Measurements from ENCODE around the gene NSFL1C.
"Not testable (repeated sequence)": the region's sequence is repeated elsewhere in the genome, so short reads cannot be mapped to it uniquely, and the experiment has no call there.

Gene NSFL1C

DNA sequence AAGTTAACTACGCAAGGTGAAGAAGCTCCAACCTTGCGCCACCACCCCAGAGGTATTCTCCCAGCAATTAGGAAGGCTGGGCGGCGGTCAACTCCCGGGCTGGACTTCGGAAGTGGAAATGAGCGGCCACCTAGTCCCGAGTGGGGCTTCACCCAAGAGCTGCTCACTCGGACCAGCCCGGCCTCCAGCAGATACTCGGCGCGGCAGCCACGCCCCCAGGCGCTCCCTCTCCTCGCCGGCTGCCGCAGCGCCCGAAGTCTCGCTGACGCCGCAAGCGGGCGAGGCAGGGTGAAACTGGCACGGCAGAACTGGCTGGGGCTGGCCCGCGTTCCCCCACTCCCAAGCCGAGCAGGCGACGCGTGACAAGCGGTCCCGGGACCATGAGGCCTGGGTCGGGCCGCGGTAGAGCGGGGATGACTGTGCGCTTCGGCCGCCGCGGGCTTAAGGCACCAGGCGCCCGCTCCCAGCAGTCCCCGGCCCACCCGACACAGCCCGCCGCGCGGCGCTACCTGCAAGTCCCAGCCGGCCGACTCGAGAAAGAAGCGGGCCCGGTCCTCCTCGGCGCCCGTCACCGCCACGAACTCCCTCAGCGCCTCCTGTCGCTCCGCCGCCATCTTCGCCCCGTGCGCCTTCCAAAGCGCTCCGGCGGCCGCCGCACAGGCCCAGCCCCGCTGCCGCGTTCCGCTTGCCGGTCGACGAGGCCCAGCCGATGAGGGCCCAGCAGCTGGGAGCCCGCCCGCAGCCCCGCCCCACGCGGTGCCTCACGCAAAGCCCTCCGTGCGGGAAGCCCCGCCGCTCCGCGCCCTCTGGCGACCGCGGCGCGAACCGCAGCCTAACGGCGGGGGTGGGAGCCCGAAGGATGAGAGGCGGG, at the start of gene NSFL1C:
NSFL1C (minus strand) TSS at position 639 of the 871 bp plus-strand sequence; CDS start at position 614, 25 bp downstream.
- DNase-seq: peak; percentile 70

DNA sequence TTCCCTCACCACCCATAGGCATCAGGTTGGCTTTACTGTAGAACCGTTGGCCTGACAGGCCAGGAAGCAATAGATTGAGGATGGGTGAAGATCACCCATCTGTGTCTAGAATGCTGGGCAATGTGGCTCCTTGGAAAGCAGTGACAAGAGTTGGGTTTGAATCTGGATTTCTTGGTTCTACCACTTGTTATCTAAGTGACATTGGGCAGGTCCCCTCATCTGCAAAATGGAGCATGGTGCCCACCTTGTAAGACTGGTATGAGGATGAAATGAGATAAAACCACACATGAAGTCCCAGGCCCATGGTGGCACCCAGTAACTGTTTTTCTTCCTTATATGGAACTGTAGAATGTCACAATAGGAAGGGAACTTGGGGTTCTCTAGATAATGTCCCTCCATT, 47.2 kb upstream of the NSFL1C start:
- DNase-seq: no peak

DNA sequence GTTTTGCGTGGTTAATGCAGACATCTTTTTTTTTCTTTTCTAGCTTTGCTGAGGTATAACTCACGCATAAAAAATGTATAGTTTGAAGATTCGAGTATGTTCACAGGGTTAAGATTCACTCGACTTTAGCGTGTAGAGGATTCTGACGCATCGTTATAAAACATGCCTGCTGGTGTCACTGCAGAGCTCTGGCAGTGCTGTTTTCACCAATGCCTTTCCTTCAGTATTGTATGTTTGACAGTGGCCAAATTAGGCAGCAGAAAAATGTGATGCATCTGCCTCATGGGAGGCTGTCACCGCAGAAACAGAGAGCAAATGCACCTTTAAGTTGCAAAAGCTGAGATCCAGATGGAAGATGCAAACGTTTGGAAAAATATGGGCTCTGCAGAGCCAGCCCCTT, 42.6 kb upstream of the NSFL1C start:
- DNase-seq: no peak

DNA sequence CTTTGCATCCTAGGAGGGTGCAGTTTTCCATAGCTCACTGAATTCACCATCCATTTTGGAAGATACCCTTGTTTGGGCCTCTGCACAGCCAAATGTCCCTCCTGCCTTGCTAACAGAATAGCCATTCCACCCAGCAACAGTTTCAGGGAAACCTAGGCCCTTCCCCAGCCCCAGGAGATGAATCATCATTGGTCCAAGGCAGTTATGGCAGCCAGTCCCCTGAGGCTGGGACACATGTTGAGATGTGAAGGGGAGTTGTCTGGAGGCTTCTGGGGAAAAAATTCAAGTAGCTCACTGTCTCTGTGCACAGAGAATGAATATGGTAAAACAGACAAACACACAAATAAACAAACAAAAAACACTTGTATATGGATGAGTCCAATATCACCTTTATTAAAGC, 41.9 kb upstream of the NSFL1C start:
- DNase-seq: no peak

DNA sequence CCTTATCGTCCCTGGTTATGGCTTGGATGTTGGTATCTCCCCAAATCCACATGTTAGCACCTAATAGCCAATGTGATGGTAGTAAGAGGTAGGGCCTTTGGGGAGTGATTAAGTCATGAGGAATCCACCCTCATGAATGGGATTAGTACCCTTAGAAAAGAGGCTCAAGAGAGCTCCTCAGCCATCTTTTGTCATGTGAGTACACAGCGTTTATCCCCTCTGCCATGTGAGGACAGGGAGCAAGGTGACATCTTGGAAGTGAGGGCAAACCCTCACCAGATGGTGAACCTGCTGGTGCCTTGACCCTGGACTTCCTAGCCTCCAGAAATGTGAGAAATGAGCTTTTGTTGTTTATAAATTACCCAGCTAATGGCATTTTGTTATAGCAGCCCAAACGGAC, 40.6 kb upstream of the NSFL1C start:
- no peak for DNase-seq

DNA sequence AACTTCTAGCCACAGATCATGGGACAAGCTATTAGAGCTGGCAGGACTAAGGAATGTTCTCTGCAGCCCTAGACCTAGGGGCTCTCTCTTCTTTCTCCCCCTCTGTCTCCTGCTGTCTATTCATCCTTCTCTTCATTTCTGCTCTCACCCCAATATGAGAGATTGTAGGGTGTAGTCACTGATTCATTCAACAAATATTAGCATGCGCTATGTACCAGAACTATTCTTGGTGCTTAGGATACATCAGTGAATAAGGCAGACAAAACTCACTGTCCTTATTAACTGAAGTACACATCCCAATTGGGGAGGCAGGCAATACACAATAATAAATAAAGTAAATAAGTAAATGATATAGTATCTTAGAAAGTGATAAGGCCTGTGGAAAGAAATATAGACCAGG, 39.2 kb upstream of the NSFL1C start:
- no peak for DNase-seq

DNA sequence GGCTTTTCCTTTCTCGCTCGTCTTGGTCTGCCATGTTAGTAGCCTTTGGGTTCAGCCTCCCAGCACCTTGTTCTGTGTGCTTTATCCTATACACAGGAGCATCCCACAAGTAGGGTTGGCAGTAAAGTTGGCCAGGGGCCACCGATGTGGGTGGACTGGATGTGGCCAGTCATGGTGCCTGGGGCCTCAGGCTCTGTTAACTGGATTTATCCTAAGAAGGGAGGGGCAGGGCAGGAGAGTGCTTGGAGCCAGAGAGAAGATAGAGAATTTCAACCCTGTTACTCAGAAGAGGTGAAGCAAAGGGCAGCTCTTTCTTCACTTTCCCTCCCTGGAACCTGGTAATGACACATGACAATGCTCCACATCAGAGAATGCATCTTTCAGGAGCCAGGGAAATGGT, 38.7 kb upstream of the NSFL1C start:
- DNase-seq: no peak

DNA sequence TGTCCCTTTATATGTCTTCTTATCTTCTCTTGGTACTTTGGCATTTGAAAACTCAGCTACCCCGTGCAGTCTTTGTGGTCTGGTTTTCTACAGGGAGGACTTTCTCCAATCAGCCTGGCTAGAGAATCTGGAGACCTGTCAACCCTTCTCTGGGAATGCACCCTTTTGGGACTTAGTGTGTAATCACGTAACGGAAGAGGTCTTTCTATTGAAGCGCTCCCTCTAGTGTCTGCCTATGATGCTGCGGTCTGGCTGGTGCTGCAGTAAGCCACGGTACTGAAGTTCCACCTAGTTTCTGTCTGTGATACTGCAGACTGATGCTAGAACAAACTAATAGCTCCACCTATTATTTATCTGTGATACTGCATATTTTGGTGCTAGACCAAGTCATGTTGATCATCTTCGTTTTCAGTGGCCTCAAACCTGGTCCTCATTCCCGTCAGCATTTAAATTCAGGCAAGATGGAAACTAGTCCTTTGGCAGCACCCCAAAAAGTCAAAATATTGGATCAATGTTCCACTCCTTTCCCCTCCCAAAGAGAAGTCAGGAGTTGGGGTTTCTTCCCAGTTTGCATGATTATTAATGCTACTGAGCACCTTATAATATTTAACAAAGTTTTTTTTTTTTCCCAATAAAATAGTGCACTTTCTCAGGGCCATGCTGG, 37.0 kb upstream of the NSFL1C start:
- DNase-seq: no peak

DNA sequence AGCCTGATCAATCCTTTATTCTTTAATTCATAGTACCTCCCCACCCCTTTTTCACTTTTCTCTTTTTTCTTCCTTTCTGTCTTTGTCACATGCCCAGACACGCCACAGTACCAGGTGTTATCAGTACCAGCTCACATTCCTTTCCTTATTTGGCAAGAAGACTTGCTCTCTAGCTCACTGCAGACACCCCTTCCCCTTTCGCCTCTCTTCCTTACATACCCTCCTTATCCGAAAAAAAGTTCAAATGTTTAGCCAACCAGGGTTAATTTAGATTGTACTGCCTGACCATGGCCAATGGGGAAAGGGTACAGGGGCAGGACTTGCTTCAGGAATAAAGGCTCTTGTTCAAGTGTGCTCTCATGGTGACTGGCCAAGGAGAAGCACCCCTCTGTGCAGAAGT, 33.8 kb upstream of the NSFL1C start:
- DNase-seq: no peak

DNA sequence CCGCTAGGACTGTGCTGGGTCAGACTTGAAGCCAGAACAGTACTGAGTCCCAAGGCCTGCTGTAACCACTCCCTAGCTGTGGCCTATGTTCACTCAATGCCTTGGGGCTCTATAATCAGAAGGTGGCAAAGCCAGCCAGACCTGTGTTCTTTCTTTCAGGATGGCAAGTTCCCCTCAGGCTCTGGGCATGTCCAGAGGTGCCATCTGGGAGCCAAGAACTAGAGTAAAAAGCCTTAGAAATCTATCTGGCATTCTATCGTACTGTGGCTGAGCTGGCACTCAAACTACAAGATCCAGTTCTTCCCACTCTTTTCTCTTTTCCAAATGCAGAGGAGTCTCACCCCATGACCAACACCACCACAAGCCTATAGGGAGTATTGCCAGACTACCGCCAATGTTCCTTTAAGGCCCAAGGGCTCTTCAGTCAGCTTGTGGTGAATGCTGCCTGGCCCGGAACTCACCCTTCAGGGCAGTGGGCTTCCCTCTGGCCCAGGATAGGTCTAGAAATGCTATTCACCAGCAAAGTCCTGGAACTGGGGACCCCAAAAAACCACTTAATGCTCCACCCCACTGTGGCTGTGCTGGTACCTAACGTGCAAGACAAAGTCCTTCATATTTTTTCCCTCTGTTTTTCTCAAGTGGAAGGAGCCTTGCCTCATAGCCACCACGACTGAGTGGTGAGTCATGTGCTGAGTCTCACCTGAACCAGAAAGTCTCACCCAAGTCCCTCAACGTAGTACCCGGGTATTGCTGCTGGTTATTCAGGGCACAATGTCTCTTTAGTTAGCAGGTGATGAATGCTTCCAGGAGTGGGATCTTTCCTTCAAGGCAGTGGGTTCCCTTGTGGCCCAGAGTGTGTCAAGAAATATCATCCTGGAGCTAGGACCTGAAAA, 33.1 kb upstream of the NSFL1C start:
- DNase-seq: no peak

DNA sequence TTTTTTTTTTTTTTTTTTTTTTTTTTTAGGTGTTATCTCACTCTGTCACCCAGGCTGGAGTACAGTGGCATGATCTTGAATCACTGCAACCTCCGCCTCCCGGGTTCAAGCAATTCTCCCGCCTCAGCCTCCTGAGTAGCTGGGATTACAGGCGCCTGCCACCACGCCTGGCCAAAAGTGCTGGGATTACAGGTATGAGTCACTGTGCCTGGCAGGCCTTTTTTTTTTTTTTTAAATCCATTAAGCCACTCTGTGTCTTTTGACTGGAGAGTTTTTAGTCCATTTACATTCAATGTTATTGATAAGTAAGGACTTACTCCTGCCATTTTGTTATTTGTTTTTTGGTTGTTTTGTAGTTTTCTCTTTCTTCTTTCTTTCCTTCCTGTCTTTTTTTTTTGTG, 30.7 kb upstream of the NSFL1C start:
- DNase-seq: not testable (repeated sequence)

DNA sequence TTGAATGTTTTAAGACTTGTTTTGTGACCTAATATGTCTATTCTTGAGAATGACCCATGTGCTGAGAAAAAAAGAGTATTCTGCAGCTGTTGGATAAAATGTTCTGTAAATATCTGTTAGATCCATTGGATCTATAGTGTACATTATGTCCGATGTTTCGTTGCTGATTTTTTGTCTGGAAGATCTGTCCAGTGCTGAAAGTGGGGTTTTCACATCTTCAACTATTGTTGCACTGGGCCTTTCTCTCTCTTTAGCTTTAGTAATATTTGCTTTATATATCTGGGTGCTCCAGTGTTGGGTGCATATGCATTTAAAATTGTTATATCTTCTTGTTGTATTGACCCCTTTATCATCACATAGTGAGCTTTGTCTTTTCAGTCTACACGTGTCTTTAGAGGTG, 30.3 kb upstream of the NSFL1C start:
- no peak for DNase-seq

DNA sequence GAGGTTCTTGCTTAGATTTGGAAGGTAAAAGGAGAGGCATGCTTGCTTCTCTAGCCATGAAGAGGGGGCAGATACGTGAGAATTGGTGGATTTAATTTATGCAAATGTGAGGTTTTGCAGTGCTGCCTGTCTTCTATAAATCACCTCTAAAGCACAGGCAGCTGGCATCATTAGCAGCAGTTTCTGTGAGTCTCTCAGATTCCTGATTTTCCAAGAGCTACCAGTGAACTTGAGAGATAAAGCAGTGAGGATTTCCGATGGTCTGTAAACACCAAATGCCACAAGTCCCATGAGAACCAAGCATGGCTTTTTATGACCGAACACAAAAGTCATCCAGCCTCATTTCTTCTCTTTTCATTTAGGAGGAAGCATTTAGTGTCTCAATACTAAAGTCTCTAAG, 27.8 kb upstream of the NSFL1C start:
- DNase-seq: no peak

DNA sequence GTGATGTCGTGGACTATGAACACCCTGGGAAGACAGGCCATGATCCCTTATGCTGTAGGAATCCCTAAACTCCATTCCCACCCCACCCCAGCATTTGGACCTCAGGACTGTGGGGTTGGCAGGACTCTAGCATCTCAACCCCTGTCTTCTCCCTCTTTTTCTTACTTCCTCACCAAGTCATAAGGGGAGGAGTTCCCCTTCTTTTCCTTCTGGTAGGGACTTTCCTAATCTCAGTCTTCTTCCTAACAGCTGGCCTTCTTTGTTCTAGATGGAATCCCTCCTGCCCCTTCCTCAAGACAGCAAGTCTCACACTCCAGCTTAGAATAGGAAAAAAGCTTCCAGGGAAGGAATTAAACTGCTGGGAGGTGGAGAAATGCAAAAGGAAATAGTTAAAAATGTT, 26.9 kb upstream of the NSFL1C start:
- no peak for DNase-seq

DNA sequence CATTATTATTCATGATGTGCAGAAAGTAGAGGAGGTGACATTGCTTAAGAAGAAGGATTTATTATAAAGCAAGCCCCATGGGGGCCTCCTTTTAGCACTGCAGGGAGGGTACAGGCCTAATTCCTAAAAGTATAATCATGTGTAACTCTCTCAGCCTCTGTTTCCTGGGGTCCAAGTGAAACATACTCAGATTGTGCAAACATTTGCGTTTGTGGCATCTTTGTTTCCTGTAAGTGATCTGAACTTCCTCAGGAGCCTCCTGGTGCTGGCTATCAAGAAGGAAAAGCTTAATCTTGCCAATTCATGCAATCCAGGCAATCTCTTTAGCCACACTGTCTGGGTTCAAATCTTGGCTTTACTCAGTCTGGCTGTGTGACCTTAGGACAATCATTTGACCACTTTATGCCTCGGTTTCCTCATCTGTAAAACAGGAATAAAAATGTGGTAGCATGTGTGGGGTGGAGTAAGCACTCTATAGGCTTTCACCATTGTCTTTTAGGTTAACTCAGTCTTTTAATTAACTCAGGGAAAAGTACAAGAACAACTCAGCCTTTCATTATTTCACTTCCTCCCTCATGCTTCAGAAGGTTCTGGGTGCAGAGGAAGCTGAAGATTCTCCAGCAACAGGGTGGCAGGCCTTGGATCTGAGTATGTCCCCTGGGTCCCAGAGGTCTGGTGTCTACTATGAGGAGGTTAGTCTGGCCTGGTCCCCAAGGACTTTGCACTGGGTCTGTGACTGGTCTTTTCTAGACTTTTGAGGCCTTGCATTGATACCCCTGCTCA, 25.4 kb upstream of the NSFL1C start:
- DNase-seq: no peak

DNA sequence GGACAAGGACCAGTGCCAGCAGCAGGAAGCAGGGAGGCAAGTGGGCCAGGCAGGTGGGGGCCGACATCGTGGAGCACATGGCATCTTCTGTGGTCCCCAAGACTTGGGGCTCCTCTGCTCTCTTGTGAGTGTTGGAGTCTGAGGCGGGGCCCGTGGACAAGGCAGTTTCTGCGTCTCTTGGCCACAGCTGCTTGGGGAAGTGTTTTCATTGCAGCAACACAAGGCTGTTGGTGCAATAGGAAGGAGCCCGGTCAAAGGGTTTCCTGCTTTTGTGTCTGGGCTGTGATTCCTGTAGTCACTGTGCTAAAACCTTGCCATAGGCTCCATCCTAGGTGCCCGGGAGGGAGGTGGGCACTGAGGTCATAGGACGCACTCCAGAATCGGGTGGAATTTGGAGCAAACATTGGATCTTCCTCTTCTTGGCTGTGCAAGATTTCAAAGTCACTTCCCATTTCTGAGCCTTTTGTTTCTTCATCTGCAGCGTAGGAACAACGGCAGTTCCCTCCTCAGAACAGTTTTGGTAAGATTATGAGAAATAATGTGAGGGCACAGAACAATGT, 24.7 kb upstream of the NSFL1C start, which contains the start of gene SIRPB2:
SIRPB2 (minus strand) TSS at position 140 of the 560 bp plus-strand sequence; CDS start at position 79, 61 bp downstream.
- DNase-seq: no peak

DNA sequence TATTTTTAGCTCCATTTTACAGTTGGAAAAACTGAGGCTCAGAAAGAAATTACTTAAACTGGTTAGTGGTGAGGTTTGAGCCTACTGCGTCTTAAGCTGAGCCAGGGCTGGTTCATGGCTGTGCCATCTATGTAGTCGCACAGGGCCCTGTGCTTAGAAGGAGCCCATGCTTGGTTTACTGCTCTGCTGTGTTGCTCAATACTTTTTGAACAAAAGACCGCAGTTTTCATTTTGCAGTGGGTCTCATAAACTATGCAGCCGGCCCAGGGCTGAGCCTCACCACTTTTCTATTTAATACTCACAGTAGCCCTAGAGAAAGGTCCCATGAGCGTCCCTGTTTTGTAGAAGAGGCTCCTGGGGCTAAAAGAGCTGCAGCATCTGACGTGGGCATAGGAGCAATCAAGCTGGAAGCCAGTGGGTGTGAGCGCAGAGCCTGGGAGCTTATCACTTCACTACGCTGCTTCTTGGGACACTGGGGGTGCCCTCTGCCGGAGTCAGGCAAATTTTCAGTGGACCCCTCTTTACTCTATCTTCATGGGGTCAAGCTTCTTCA, 24.1 kb upstream of the NSFL1C start:
- DNase-seq: no peak

DNA sequence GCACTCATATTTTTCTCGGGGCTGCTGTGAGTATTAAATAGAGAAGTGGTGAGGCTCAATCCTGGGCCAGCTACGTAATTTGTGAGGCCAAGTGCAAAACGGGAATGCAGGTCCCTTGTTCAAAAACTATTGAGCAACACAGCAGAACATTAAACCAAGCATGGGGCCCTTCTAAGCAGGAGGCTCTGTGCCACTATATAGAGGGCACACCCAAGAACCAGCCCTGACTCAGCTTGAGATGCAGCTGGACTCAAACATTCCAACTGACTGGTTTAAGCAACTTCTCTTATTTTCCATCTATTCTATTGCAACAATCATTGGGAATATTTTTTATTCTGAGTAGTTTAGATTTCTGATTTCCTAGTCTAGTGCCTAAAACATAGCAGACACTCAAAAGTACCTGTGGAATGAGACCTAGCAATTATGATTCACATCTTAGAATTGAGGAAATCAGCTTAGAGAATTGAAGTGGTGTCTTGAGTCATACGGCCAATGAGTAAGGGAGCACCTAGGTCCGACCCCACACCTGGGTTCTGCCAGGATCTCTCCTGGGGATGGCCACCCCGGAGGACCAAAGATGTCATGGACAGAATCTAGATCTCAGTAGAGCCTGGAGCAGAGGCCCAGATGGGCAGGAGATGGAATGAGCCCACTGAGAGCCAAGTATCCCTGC, 23.3 kb upstream of the NSFL1C start:
- DNase-seq: no peak

DNA sequence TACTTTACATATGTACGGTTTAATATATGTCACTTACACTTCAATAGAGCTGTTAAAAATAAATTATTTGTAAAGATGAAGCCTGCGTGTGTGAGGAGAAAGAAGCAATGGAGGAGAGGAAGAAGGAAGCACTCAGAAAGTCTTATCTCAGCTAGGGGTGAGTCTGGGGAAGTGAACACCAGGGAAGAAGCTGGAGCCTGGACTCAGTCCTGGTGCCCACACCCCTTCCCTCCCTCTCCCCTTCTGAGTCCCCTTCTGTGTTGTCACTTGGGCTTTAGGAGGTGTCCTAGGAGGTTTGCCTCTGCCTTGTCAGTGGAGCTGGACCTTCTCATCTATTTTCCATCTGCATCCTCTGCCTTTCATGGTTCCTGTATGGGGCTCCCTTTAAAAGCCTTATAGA, 22.7 kb upstream of the NSFL1C start:
- DNase-seq: no peak

DNA sequence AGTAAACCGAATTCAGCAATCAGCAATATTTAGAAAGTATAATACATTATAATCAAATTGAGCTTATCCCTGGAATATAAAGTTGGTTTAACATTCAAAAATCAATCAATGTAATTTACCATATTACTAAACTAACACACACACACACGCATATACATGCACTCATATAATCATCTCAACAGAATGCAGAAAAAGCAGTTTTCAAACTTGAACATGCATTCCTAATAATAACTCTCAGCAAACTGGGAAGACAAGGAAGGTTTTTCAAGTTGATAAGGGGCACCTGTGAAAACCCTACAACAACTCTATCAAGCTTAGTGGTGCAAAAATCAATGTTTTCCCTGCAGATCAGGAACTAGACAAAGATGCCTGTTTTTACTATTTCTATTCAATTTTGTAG, 19.9 kb upstream of the NSFL1C start:
- DNase-seq: no peak

DNA sequence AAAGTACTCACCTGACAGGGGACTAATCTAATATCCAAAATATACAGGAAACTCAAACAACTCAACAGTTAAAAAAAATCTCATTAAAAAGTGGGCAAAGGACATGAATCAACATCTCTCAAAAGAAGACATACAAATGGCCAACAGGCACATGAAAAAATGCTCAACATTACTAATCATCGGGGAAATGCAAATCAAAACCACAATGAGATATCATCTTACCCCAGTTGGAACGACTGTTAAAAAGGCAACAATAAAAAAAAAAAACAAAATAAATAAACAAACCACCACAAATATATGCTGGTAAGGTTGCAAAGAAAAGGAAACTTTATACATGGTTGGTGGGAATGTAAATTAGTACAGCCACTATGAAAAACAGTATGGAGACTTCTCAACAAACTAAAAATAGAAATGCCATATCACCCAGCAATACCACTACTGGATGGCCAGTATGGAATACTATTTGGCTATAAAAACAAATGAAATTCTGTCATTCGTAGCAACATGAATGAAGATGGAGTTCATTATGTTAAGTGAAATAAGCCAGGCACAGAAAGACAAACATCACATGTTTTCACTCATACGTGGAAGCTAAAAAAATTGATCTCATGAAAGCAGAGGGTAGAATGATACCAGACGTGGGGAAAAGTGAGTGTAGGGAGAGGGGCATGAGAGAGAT, 17.9 kb upstream of the NSFL1C start:
- no peak for DNase-seq

Data from DMS79 (cell line).